ENCODE measurements around the gene MAPK10.

DNA sequence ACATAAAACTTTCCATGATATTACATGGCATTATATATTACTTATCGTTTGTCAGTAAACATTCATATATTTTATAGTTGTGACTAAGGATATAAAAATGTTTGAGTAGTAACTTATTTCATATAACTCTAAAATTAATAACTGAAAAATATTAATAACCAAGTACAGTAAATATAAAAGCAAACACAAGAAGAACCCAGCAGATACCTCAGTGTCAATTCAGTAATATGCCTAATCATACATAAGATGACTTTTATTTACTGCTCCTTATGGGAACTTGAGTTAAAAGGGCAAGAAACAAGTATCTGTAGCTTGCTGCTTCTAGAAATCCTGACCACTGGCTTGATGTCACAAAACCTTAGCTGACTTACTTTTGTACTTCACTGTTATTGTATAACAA lies 28.4 kb upstream of the MAPK10 start:
- no peak for TF ChIP-seq POLR2AphosphoS5 (IDR thresholded peaks at IDR 0.05)
- no peak for TF ChIP-seq POLR2A (IDR thresholded peaks at IDR 0.05)

All from prostate gland (tissue), 1 donor.